Measurements from ENCODE around the gene RELB. TPM values are rescaled to one million over a fixed set of nuclear protein-coding genes. Genes with fewer than 3 reads are reported as not detected.
A peak's percentile ranks its signal among the peaks of the same experiment; 100 is the strongest.

Gene RELB
- total and polyA plus RNA-seq, 9 of the 15 experiments (the other 6 are each of a cell fraction or from before 2014, with no cell fraction given), result 0.15 to 1.1 (median 0.28) TPM; not detected in 2

DNA sequence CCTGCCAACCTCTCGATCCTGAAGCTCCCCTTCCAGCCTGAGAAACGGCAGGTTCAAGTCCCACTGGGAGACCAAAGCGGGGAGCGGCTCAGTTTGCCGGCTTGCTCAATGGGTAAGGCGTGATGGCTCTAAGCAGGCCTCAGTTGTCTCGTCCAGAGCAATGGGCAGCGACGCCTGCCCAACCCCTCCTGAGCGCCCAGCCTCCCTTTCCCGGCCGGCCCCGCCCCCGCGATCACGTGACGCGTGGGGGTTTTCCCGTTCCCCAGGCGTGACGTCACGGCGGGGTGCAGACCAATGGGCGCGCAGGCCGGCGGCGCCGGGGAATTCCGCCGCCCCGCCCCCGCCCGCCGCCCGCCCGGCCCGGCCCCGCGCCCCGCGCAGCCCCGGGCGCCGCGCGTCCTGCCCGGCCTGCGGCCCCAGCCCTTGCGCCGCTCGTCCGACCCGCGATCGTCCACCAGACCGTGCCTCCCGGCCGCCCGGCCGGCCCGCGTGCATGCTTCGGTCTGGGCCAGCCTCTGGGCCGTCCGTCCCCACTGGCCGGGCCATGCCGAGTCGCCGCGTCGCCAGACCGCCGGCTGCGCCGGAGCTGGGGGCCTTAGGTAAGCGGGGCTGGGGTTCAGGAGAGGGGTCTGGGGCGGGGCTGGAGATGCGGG lies at the start of gene RELB (continued):
- TF ChIP-seq, protein P1, sequence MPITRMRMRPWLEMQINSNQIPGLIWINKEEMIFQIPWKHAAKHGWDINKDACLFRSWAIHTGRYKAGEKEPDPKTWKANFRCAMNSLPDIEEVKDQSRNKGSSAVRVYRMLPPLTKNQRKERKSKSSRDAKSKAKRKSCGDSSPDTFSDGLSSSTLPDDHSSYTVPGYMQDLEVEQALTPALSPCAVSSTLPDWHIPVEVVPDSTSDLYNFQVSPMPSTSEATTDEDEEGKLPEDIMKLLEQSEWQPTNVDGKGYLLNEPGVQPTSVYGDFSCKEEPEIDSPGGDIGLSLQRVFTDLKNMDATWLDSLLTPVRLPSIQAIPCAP (CRISPR knock-in tag; IDR thresholded peaks at IDR 0.05; ENCODE audit: borderline replicate concordance), result no peak
- no peak for TF ChIP-seq ARHGAP35 (IDR thresholded peaks at IDR 0.05; ENCODE audit: partially characterized antibody)
- TF ChIP-seq, protein P2, sequence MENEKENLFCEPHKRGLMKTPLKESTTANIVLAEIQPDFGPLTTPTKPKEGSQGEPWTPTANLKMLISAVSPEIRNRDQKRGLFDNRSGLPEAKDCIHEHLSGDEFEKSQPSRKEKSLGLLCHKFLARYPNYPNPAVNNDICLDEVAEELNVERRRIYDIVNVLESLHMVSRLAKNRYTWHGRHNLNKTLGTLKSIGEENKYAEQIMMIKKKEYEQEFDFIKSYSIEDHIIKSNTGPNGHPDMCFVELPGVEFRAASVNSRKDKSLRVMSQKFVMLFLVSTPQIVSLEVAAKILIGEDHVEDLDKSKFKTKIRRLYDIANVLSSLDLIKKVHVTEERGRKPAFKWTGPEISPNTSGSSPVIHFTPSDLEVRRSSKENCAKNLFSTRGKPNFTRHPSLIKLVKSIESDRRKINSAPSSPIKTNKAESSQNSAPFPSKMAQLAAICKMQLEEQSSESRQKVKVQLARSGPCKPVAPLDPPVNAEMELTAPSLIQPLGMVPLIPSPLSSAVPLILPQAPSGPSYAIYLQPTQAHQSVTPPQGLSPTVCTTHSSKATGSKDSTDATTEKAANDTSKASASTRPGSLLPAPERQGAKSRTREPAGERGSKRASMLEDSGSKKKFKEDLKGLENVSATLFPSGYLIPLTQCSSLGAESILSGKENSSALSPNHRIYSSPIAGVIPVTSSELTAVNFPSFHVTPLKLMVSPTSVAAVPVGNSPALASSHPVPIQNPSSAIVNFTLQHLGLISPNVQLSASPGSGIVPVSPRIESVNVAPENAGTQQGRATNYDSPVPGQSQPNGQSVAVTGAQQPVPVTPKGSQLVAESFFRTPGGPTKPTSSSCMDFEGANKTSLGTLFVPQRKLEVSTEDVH (IDR thresholded peaks at IDR 0.05; ENCODE audit: low read depth, partially characterized antibody), result no peak
- no peak for TF ChIP-seq EWSR1 (IDR thresholded peaks at IDR 0.05; ENCODE audit: borderline replicate concordance, low read depth, partially characterized antibody)
- TF ChIP-seq TAF7 (tag; IDR thresholded peaks at IDR 0.05), result no peak
- TF ChIP-seq SREBF2 (CRISPR knock-in tag; IDR thresholded peaks at IDR 0.05), result no peak
- no peak for TF ChIP-seq CBX3 (IDR thresholded peaks at IDR 0.05; ENCODE audit: borderline replicate concordance in 1 of 2, low read length in 2 of 2)
- TF ChIP-seq, protein P3, sequence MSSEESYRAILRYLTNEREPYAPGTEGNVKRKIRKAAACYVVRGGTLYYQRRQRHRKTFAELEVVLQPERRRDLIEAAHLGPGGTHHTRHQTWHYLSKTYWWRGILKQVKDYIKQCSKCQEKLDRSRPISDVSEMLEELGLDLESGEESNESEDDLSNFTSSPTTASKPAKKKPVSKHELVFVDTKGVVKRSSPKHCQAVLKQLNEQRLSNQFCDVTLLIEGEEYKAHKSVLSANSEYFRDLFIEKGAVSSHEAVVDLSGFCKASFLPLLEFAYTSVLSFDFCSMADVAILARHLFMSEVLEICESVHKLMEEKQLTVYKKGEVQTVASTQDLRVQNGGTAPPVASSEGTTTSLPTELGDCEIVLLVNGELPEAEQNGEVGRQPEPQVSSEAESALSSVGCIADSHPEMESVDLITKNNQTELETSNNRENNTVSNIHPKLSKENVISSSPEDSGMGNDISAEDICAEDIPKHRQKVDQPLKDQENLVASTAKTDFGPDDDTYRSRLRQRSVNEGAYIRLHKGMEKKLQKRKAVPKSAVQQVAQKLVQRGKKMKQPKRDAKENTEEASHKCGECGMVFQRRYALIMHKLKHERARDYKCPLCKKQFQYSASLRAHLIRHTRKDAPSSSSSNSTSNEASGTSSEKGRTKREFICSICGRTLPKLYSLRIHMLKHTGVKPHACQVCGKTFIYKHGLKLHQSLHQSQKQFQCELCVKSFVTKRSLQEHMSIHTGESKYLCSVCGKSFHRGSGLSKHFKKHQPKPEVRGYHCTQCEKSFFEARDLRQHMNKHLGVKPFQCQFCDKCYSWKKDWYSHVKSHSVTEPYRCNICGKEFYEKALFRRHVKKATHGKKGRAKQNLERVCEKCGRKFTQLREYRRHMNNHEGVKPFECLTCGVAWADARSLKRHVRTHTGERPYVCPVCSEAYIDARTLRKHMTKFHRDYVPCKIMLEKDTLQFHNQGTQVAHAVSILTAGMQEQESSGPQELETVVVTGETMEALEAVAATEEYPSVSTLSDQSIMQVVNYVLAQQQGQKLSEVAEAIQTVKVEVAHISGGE (CRISPR knock-in tag; IDR thresholded peaks at IDR 0.05), result 0 out of 6 replicates have a peak, but pooled peaks of 1 of the 3 experiments have one; percentile 36
- no peak for TF ChIP-seq FOS (IDR thresholded peaks at IDR 0.05; ENCODE audit: extremely low read depth, insufficient read length)
- TF ChIP-seq, protein P4, sequence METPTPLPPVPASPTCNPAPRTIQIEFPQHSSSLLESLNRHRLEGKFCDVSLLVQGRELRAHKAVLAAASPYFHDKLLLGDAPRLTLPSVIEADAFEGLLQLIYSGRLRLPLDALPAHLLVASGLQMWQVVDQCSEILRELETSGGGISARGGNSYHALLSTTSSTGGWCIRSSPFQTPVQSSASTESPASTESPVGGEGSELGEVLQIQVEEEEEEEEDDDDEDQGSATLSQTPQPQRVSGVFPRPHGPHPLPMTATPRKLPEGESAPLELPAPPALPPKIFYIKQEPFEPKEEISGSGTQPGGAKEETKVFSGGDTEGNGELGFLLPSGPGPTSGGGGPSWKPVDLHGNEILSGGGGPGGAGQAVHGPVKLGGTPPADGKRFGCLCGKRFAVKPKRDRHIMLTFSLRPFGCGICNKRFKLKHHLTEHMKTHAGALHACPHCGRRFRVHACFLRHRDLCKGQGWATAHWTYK (CRISPR knock-in tag; IDR thresholded peaks at IDR 0.05), result peak; percentile 31; the same call in 1 of the 2 replicates
- TF ChIP-seq TAF9B (IDR thresholded peaks at IDR 0.05; ENCODE audit: partially characterized antibody), result no peak
- no peak for TF ChIP-seq EZH2 (IDR thresholded peaks at IDR 0.05; ENCODE audit: borderline replicate concordance, low read depth, low read length)
- TF ChIP-seq CBX8 (IDR thresholded peaks at IDR 0.05; ENCODE audit: borderline replicate concordance, extremely low read depth, low read depth, low read length, poor library complexity, severe bottlenecking), result no peak

Data from K562 (cell line).